WERI-Rb-1 (cell line): Measurements from ENCODE around the gene PTK6.

Experiments
- DNase-seq: peaks from one replicate; pipeline ENCODE4 v3.0.0-alpha.2; 2020
- H3K27ac ChIP-seq: fragments of 250-450 bp; sonication (Bioruptor Pico); 2 replicates; pipeline ENCODE4 v1.5.1; 2020; ENCODE audit warnings: mild to moderate bottlenecking, moderate library complexity
- H3K27me3 ChIP-seq: fragments of 250-450 bp; sonication (Bioruptor Pico); 2 replicates; pipeline ENCODE4 v1.5.1; 2021; ENCODE audit warnings: mild to moderate bottlenecking, low read depth, moderate library complexity; ENCODE audit not compliant: insufficient read depth, severe bottlenecking
- H3K36me3 ChIP-seq: fragments of 250-450 bp; sonication (Bioruptor Pico); 2 replicates; pipeline ENCODE4 v1.5.1; 2020; ENCODE audit warnings: mild to moderate bottlenecking, moderate library complexity
- H3K4me3 ChIP-seq: 2 replicates; pipeline ENCODE4 v1.5.1; 2011; ENCODE audit warnings: low read depth, mild to moderate bottlenecking, control low read depth, low read length
- H3K9me3 ChIP-seq: fragments of 250-450 bp; sonication (Bioruptor Pico); 2 replicates; pipeline ENCODE4 v1.5.1; 2021; ENCODE audit warnings: mild to moderate bottlenecking, moderate library complexity; ENCODE audit not compliant: severe bottlenecking
- CTCF ChIP-seq: IDR thresholded peaks from 2 replicates; pipeline ENCODE4 v1.5.1; 2011; ENCODE audit warnings: low read depth, mild to moderate bottlenecking, control low read depth, inconsistent platforms, low read length

The PTK6 gene

GRCh38 chr20:63536997-63537524 lies at the start of gene PTK6:
Gene PTK6 (minus strand): TSS chr20:63537376. CDS start chr20:63537314, 62 bp downstream.
- no peak for DNase-seq
- Histone ChIP-seq H3K27me3 (no peaks in the 10 kb centered on the region), H3K27ac (peak within 1 kb of the TSS; percentile 49), H3K4me3 (peak within 1 kb of the TSS; percentile 33), H3K36me3 (no peaks in the 10 kb centered on the region), H3K9me3 (no peaks in the 10 kb centered on the region)
- TF ChIP-seq CTCF = no peak

GRCh38 chr20:63586797-63587196 lies 49.6 kb upstream of the PTK6 start:
- H3K36me3 ChIP-seq = peaks cover 26% of the 10 kb centered on the region
- DNase-seq = no peak
- TF ChIP-seq CTCF = no peak
- H3K4me3 ChIP-seq = no peak overlapping the region
- H3K9me3 ChIP-seq = no peaks in the 10 kb centered on the region
- no peaks in the 10 kb centered on the region for H3K27me3 ChIP-seq
- H3K27ac ChIP-seq = no peak overlapping the region

GRCh38 chr20:63585616-63586565 lies 48.7 kb upstream of the PTK6 start:
- H3K27ac ChIP-seq = no peak overlapping the region
- H3K27me3 ChIP-seq = no peaks in the 10 kb centered on the region
- no peaks in the 10 kb centered on the region for H3K9me3 ChIP-seq
- no peak for TF ChIP-seq CTCF
- peaks cover 19% of the 10 kb centered on the region for H3K36me3 ChIP-seq
- peak; percentile 4 for DNase-seq
- no peak overlapping the region for H3K4me3 ChIP-seq

GRCh38 chr20:63582382-63583063 lies 45.3 kb upstream of the PTK6 start:
- no peak for TF ChIP-seq CTCF
- Histone ChIP-seq H3K27me3 (no peaks in the 10 kb centered on the region), H3K9me3 (no peaks in the 10 kb centered on the region), H3K36me3 (0 out of 2 replicates have a peak, but pooled peaks cover 3% of the 10 kb centered on the region), H3K4me3 (no peak overlapping the region), H3K27ac (no peak overlapping the region)
- DNase-seq = no peak

- peak; percentile 84 for TF ChIP-seq CTCF
- no peaks in the 10 kb centered on the region for H3K9me3 ChIP-seq
- H3K36me3 ChIP-seq = no peaks in the 10 kb centered on the region
- DNase-seq = peak; percentile 81
- H3K27ac ChIP-seq = no peak overlapping the region
- no peaks in the 10 kb centered on the region for H3K27me3 ChIP-seq
- H3K4me3 ChIP-seq = no peak overlapping the region
Observed at GRCh38 chr20:63580796-63581461, 43.8 kb upstream of the PTK6 start.
